Liver (tissue), 9 donors: ENCODE measurements around the gene ZBTB38. TPM values are rescaled to one million over a fixed set of nuclear protein-coding genes. Genes with fewer than 3 reads are reported as not detected.

Experiments
- DNase-seq: peaks from one replicate; pipeline ENCODE4 v3.0.0-alpha.2; 2017; ENCODE audit warnings: low spot score
- H3K27ac ChIP-seq, 2 donors: one replicate each; pipeline ENCODE4 v1.7.0; 2013; ENCODE audit warnings: inconsistent platforms in 2 of 2, low read length in 2 of 2, control low read depth in 1 of 2, low read depth in 1 of 2, mild to moderate bottlenecking in 1 of 2
- H3K27me3 ChIP-seq, 4 donors: one replicate each; pipeline versions ENCODE4 v1.6.1 to v1.7.0; 2013; ENCODE audit warnings: low read length in 3 of 4, inconsistent platforms in 1 of 4, mild to moderate bottlenecking in 1 of 4, moderate library complexity in 1 of 4; ENCODE audit not compliant: control insufficient read depth in 4 of 4, insufficient read depth in 4 of 4
- H3K36me3 ChIP-seq, 4 donors: one replicate each; pipeline versions ENCODE4 v1.6.1 to v1.7.0; 2013; ENCODE audit warnings: low read length in 3 of 4, mild to moderate bottlenecking in 3 of 4, low read depth in 1 of 4, moderate library complexity in 1 of 4; ENCODE audit not compliant: control insufficient read depth in 4 of 4, insufficient read depth in 3 of 4
- H3K4me1 ChIP-seq, 4 donors: one replicate each; pipeline versions ENCODE4 v1.6.1 to v1.7.0; 2013; ENCODE audit warnings: low read length in 3 of 4, mild to moderate bottlenecking in 3 of 4, moderate library complexity in 1 of 4; ENCODE audit not compliant: control insufficient read depth in 4 of 4, insufficient read depth in 4 of 4
- H3K4me3 ChIP-seq, 3 donors: one replicate each; pipeline versions ENCODE4 v1.6.1 to v1.7.0; 2013; ENCODE audit warnings: low read length in 3 of 3, control low read depth in 1 of 3, low read depth in 1 of 3, mild to moderate bottlenecking in 1 of 3
- H3K9ac ChIP-seq, 2 donors: one replicate each; pipeline ENCODE4 v1.7.0; 2013; ENCODE audit warnings: low read length in 2 of 2, mild to moderate bottlenecking in 2 of 2, moderate library complexity in 2 of 2, control low read depth in 1 of 2, low read depth in 1 of 2
- H3K9me3 ChIP-seq, 4 donors: one replicate each; pipeline versions ENCODE4 v1.6.1 to v1.7.0; 2013; ENCODE audit warnings: low read length in 3 of 4; ENCODE audit not compliant: control insufficient read depth in 4 of 4
- ATF3 ChIP-seq: IDR thresholded peaks from 2 replicates; pipeline ENCODE4 v1.6.1; 2016; ENCODE audit warnings: antibody characterized with exemption
- CTCF ChIP-seq: fragments of 150-350 bp; IDR thresholded peaks from 2 replicates; pipeline ENCODE4 v1.5.1; 2017; ENCODE audit warnings: improper control_type of control experiment, low read depth, low read length; ENCODE audit not compliant: missing input control
- FOXA1 ChIP-seq: IDR thresholded peaks from 2 replicates; pipeline ENCODE4 v1.6.1; 2016; ENCODE audit warnings: antibody characterized with exemption
- FOXA2 ChIP-seq: IDR thresholded peaks from 2 replicates; pipeline ENCODE4 v1.6.1; 2016; ENCODE audit warnings: antibody characterized with exemption
- GABPA ChIP-seq, 2 donors: IDR thresholded peaks in 1 of 2; conservative IDR thresholded peaks in 1 of 2; 2 replicates each; pipeline ENCODE4 v1.6.1; 2016; ENCODE audit warnings: antibody characterized with exemption in 2 of 2, mild to moderate bottlenecking in 1 of 2, moderate library complexity in 1 of 2
- HNF4A ChIP-seq, 2 donors: conservative IDR thresholded peaks; 2 replicates each; pipeline ENCODE4 v1.6.1; 2016; ENCODE audit warnings: antibody characterized with exemption in 2 of 2, mild to moderate bottlenecking in 2 of 2
- JUND ChIP-seq, 2 donors: IDR thresholded peaks; 2 replicates each; pipeline ENCODE4 v1.6.1; 2016; ENCODE audit warnings: antibody characterized with exemption in 2 of 2
- MAX ChIP-seq: IDR thresholded peaks from 2 replicates; pipeline ENCODE4 v1.6.1; 2016; ENCODE audit warnings: antibody characterized with exemption
- NR2F2 ChIP-seq: IDR thresholded peaks from 2 replicates; pipeline ENCODE4 v1.6.1; 2016; ENCODE audit warnings: antibody characterized with exemption
- RAD21 ChIP-seq, 2 donors: IDR thresholded peaks; 2 replicates each; pipeline ENCODE4 v1.6.1; 2016; ENCODE audit warnings: antibody characterized with exemption in 2 of 2, mild to moderate bottlenecking in 2 of 2
- REST ChIP-seq: IDR thresholded peaks from 2 replicates; pipeline ENCODE4 v1.6.1; 2016; ENCODE audit warnings: antibody characterized with exemption, mild to moderate bottlenecking
- RXRA ChIP-seq, 2 donors: IDR thresholded peaks; 2 replicates each; pipeline ENCODE4 v1.6.1; 2017 to 2018; ENCODE audit warnings: antibody characterized with exemption in 2 of 2, mild to moderate bottlenecking in 1 of 2
- SP1 ChIP-seq: IDR thresholded peaks from 2 replicates; pipeline ENCODE4 v1.6.1; 2018; ENCODE audit warnings: antibody characterized with exemption, mild to moderate bottlenecking
- TAF1 ChIP-seq: conservative IDR thresholded peaks from 2 replicates; pipeline ENCODE4 v1.6.1; 2016; ENCODE audit warnings: antibody characterized with exemption, mild to moderate bottlenecking
- YY1 ChIP-seq: IDR thresholded peaks from 2 replicates; pipeline ENCODE4 v1.6.1; 2016; ENCODE audit warnings: antibody characterized with exemption, mild to moderate bottlenecking
- ZBTB33 ChIP-seq: IDR thresholded peaks from 2 replicates; pipeline ENCODE4 v1.6.1; 2016; ENCODE audit warnings: antibody characterized with exemption
- WGBS: extraction: QIAGEN DNeasy Blood & Tissue Kit; methylation state at CpG from one replicate; pipeline ENCODE4 v1.1.7; 2013; 5-methylcytosine and 5-hydroxymethylcytosine counted together
- polyA plus RNA-seq, 2 donors: library from polyadenylated mRNA; stranded (reverse) in 1 of 2; unstranded in 1 of 2; fragments of 200-250 nt in 1 of 2; fragments of >200 nt in 1 of 2; fragmentation: Nextera tagmentation in 1 of 2; extraction: Ambion mirVana in 1 of 2; gene quantifications; one replicate each; pipeline versions ENCODE4 v1.2.1 to v1.2.3, GENCODE V29; 2013 to 2015
- total RNA-seq, 2 donors: library from RNA; depleted of rRNA; stranded (reverse); fragments of >200 nt; gene quantifications; one replicate each; pipeline ENCODE4 v1.2.3, GENCODE V29; 2014
- donor health status: healthy.
- donor health status: healthy.
- donor health status: healthy.
- donor health status: healthy.
- donor health status: healthy.

ZBTB38 gene
- total and polyA plus RNA-seq, 4 donors, result 9.5 to 57.3 (median 19.5) TPM

- TF ChIP-seq RXRA (IDR thresholded peaks at IDR 0.05) (peak; percentile 12 to 28), FOXA2 (peak; percentile 39), MAX (no peak), YY1 (no peak), ZBTB33 (no peak), TAF1 (no peak), SP1 (no peak)
These were observed 7.3 kb upstream of the ZBTB38 start (continued) for GRCh38 chr3:141360888-141361598.

GRCh38 chr3:141362736-141363135 lies 5.6 kb upstream of the ZBTB38 start:
- Histone ChIP-seq H3K4me3 (no peak overlapping the region), H3K36me3 (no peaks in the 10 kb centered on the region), H3K27me3 (no peaks in the 10 kb centered on the region), H3K27ac (no peak overlapping the region), H3K9me3 (no peaks in the 10 kb centered on the region), H3K4me1 (peaks cover 0 to 3% (median 0%) of the 10 kb centered on the region in 4 donors), H3K9ac (no peak overlapping the region)
- no peak for DNase-seq
- TF ChIP-seq RAD21 (IDR thresholded peaks at IDR 0.05), result no peak
- TF ChIP-seq TAF1, result no peak
- no peak for TF ChIP-seq NR2F2
- TF ChIP-seq MAX, result no peak
- TF ChIP-seq SP1, result no peak
- no peak for TF ChIP-seq HNF4A (conservative IDR thresholded peaks at IDR 0.05)
- no peak for TF ChIP-seq ZBTB33
- TF ChIP-seq RXRA (IDR thresholded peaks at IDR 0.05), result no peak
- no peak for TF ChIP-seq CTCF
- no peak for TF ChIP-seq FOXA1
- no peak for TF ChIP-seq GABPA (IDR thresholded peaks at IDR 0.05 in 1 of 2, conservative IDR thresholded peaks at IDR 0.05 in 1 of 2)
- no peak for TF ChIP-seq REST
- no peak for TF ChIP-seq YY1
- no peak for TF ChIP-seq JUND (IDR thresholded peaks at IDR 0.05)
- no peak for TF ChIP-seq ATF3
- 100% methylated on average over 1 of the region's 1 CpG for WGBS
